ENCODE results near the gene ITPA. TPM values are rescaled to one million over a fixed set of nuclear protein-coding genes. Genes with fewer than 3 reads are reported as not detected.
A peak's percentile ranks its signal among the peaks of the same experiment; 100 is the strongest.

The ITPA gene
- total and polyA plus RNA-seq, 2 donors (not counting 1 experiment from before 2014, with no cell fraction given): 55.5 to 65.6 TPM

DNA sequence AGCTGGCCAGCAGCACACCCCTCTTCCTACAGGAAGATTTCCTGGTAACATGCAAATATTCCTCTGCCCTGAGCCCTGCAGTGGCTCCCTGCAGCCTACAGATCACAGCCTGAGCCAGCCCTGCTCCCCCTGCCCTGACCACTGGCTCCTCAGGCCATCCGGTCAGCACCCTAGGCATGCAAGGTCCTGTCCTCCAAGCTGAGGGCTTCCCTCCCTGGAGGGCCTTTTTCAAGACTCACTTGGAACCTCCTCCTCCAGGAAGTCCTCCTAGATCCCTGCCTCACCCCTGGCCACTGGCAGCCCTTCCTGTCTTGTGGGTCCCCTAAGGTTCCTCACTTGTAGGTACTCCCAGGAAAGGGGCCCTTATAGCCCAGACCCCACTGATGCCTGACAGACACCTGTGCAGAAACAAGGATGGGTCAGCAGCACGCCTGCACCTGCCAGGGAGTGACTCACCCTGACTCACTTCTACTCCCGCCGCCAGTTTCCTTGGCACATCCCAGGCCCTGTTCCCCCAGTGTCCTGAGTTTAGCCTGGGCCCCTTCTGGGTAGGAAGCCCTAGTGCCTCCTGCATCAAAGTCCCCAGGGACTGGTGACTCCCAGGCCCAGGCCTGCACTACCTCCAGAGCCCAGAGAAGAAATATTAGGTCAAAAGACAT is 26.5 kb downstream of the ITPA start:
- Histone ChIP-seq H3K27ac (ENCODE audit: low read length in 2 of 2) (no peak overlapping the region), H3K79me2 (ENCODE audit: control insufficient read depth, insufficient read depth, low read length) (no peaks in the 10 kb centered on the region), H3K4me3 (ENCODE audit: control extremely low read depth in 1 of 5, extremely low read depth in 1 of 5, insufficient read depth in 1 of 5, low read depth in 2 of 5, low read length in 4 of 5) (no peak overlapping the region), H3K4me2 (replicated peaks; ENCODE audit: low read depth, low read length, poor library complexity, severe bottlenecking) (no peak overlapping the region), H2AFZ (ENCODE audit: insufficient read depth, low read depth, low read length, poor library complexity, severe bottlenecking) (no peak overlapping the region), H3K9ac (ENCODE audit: low read length) (no peak overlapping the region), H3K27me3 (replicated peaks in 1 of 4; ENCODE audit: control extremely low read depth in 1 of 4, control insufficient read depth in 3 of 4, insufficient read depth in 4 of 4, low read length in 3 of 4) (peaks cover 0 to 60% (median 23%) of the 10 kb centered on the region in 4 experiments), H3K9me3 (ENCODE audit: control extremely low read depth in 1 of 3, control insufficient read depth in 2 of 3, insufficient read depth in 1 of 3, low read length in 2 of 3) (peaks cover 0 to 19% (median 0%) of the 10 kb centered on the region in 3 donors), H3K36me3 (replicated peaks in 1 of 2; ENCODE audit: control extremely low read depth in 1 of 2, control insufficient read depth in 1 of 2, extremely low read depth in 1 of 2, insufficient read depth in 2 of 2, low read length in 1 of 2) (no peaks in the 10 kb centered on the region), H4K20me1 (ENCODE audit: control insufficient read depth, insufficient read depth, low read length, poor library complexity, severe bottlenecking) (no peaks in the 10 kb centered on the region), H3K4me1 (ENCODE audit: control insufficient read depth in 2 of 2, insufficient read depth in 2 of 2, low read length in 2 of 2) (peaks cover 18 to 22% of the 10 kb centered on the region in 2 donors)
- H3K4me1 Mint-ChIP-seq: peaks cover 17% of the 10 kb centered on the region
- DNase-seq (no peak), ATAC-seq (ENCODE audit: low read depth) (no peak)
- ChIA-PET POLR2A (no interaction called here), CTCF (interaction anchor here (0.5 to 1.2 kb wide), 3 partner anchors 12 to 182 kb away, joined by 3 to 4 read pairs (median 3); no protein-coding TSS in a partner anchor)
- peaks cover 34% of the 10 kb centered on the region for H3K27me3 Mint-ChIP-seq
- WGBS (ENCODE audit: insufficient coverage): 84% methylated on average over 4 of the region's 4 CpGs
- H3K4me3 Mint-ChIP-seq: peak overlapping the region; percentile 29
- no peak overlapping the region for H3K27ac Mint-ChIP-seq
- intact Hi-C loops (cut with micrococcal nuclease): no loop called here
- TF ChIP-seq EZH2 (IDR thresholded peaks at IDR 0.05; ENCODE audit: borderline replicate concordance, insufficient read depth, low read depth, low read length, poor library complexity, severe bottlenecking) (no peak), CTCF (IDR thresholded peaks at IDR 0.05) (no peak)
- no peaks in the 10 kb centered on the region for H3K9me3 Mint-ChIP-seq (ENCODE audit: insufficient read depth)

Data from B cell (primary cell).